GM12874 (cell line): Measurements from ENCODE around the gene TRH.
A peak's percentile ranks its signal among the peaks of the same experiment; 100 is the strongest.

ENCODE experiments used
- TF ChIP-seq, protein P1 (sequence below): IDR thresholded peaks from 2 replicates; pipeline ENCODE4 v1.5.1; 2011; ENCODE audit warnings: low read depth, mild to moderate bottlenecking, control low read depth, low read length, moderate library complexity; ENCODE audit not compliant: insufficient read depth

TRH gene, protein sequence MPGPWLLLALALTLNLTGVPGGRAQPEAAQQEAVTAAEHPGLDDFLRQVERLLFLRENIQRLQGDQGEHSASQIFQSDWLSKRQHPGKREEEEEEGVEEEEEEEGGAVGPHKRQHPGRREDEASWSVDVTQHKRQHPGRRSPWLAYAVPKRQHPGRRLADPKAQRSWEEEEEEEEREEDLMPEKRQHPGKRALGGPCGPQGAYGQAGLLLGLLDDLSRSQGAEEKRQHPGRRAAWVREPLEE

DNA sequence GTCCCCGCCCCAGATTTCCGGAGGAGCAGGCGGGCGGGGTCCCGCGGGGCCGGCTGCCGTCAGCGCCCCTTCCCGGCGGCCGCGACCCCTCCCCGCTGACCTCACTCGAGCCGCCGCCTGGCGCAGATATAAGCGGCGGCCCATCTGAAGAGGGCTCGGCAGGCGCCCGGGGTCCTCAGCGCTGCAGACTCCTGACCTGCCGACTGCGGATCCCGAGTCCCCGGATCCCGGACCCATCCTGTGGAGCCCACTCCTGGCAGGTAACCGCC is at the start of gene TRH:
TRH (plus strand) TSS at position 157 of the 269 bp plus-strand sequence. CDS start 1,097 bp downstream, outside the sequence.
- TF ChIP-seq, protein P1, sequence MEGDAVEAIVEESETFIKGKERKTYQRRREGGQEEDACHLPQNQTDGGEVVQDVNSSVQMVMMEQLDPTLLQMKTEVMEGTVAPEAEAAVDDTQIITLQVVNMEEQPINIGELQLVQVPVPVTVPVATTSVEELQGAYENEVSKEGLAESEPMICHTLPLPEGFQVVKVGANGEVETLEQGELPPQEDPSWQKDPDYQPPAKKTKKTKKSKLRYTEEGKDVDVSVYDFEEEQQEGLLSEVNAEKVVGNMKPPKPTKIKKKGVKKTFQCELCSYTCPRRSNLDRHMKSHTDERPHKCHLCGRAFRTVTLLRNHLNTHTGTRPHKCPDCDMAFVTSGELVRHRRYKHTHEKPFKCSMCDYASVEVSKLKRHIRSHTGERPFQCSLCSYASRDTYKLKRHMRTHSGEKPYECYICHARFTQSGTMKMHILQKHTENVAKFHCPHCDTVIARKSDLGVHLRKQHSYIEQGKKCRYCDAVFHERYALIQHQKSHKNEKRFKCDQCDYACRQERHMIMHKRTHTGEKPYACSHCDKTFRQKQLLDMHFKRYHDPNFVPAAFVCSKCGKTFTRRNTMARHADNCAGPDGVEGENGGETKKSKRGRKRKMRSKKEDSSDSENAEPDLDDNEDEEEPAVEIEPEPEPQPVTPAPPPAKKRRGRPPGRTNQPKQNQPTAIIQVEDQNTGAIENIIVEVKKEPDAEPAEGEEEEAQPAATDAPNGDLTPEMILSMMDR: no peak

DNA sequence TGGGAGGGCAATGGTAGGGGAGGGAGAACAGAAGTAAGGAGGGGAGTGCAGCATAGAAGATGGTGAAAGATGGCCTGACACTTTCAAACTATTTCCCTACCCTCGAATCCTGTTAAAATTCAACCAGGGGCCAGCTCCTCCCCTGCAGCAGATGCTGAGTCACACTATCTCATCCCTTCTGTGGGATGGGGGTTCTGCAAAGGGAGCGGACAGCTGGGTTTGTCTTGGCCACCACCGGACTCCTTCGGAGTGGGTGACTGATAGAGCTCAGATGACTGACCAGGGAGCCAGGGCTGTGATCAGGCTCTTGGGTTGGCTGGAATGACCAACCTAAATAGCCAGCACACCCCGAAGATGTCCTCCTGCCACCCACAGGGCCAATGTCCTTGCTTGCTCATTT is 47.4 kb upstream of the TRH start:
- TF ChIP-seq, protein P1: no peak

DNA sequence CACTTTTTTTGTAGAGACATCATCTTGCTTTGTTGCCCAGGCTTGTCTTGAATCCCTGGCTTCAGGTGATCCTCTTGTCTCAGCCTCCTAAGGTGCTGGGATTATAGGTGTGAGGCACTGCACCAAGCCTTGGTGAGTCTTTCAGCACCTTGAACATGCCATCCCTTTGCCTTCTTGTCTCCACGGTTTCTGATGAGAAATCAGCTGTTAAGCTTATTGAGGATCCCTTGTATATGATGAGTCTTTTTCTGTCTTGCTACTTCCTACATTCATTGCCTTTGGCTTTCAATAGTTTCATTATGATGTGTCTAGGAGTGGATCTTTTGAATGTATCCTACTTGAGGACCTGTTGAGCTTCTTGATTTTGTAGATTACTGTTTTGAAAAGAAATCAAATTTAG is 45.1 kb upstream of the TRH start:
- TF ChIP-seq, protein P1: no peak

DNA sequence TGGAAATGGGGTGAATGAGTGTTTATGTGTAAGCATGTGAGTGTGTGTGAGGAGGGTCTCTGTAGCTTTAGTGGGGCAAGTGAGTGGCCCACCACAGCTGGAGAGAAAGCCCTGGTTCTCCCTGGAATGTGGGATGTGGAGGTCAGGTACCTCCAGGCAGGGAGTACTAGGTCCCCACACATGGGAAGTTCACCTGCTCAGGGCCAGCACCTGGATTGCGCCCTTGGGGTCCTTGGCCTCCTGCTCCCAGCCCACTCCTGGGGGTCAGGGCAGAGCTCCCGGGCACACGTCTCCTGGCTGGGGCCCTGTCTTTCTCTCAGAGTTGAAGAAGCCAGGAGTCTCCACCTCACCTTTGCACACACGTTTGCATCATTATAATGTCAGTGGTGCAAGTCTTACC is 41.0 kb upstream of the TRH start:
- TF ChIP-seq, protein P1: no peak

DNA sequence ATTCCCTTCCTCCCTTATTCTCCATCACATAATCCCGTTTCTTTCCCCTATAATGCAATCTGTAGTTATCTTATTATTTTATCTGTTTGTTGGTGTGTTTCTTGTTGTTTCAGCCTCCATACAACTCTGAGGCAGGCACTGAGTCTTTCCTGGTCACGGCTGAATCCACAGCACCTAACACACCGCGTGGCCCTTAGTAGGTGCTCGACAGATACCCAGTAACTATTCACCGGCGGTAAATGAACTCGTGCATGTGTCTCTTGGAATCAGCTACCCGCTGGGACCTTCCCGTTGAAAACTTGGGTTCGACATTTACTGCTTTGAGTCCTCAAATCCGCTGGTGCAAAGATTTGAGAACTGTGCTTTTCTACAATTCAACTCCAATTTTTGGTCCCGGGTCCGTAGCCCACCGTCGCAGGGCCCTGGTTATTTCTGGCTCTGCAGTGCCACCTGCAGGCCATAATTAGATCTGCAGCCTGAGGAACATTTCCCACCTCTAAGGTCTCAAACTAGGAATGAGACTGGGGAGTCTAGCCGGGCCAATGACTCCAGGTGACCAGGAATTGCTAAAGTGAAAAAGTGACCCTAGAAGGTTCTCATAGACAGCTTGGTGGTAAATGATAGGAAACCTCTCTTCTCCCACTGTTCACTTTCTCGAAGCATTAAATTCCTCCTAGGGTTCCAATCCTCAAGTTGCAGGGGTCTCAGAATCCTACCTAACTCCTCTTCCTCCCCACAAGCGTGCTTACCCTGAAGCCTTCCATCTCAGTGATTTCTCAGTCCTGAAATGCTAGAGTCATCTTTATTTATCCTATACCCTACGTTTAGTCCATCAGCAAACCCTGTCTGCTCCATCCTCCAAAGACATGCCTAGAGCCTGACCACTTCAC is 40.0 kb upstream of the TRH start:
- TF ChIP-seq, protein P1: peak; percentile 76

DNA sequence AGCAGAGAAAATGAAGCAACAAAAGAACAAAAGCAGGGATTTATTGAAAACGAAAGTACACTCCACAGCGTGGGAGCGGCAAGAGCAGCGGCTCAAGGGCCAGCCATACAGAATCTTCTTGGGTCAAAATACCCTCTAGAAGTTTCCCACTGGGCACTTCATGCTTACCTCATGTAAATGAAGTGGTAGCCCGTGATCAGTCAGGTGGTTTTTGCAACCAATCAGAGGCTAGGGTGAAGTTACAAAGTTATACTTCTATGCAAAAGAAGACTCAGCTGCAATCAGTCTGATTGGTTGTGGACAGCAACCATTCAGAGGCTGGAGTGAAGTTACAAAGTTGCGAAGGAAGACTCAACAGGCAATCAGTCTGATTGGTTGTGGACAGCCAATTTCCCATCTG is 37.8 kb upstream of the TRH start:
- TF ChIP-seq, protein P1: no peak

DNA sequence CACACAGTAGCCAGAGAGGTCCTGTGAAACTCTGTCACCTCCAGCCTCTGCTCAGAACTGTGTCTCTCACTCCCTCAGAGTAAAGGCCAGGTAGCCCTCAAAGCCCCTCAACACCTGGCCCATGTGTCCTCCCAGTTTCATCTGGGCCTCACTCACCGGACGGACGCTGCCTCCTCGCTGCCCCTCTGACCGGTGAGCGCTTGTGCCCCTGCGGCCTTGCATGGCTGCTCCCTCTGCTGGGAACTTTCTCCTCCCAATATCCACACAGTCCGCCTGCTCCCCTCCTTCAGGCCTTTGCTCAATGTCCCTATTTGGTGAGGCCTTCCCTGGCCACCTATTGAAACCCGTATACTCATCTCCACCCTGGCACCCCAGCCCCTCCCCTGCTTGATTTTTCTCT is 36.8 kb upstream of the TRH start:
- TF ChIP-seq, protein P1: no peak
